ENCODE measurements around the gene CDC42BPA. TPM values are rescaled to one million over a fixed set of nuclear protein-coding genes. Genes with fewer than 3 reads are reported as not detected.
A peak's percentile ranks its signal among the peaks of the same experiment; 100 is the strongest.

Gene CDC42BPA
- total RNA-seq, 2 donors from 2014 or later: 30.0 to 34.3 TPM

DNA sequence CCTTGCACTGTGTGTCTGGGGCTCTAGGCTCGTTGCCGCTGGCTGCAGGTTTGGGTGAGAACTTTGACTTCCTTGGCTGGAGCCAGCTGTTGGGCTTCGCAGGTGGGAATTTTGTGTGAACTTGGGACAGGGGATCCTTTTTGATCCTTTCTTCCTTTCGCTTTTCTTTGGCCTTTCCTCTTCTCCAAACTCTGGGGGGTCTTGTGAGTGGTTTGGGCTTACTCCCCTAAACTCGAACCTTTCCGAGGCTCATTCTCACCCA lies 377.6 kb downstream of the CDC42BPA start:
- no peak for DNase-seq
- 73 to 80% methylated on average over 5 to 6 of the region's 6 CpGs for WGBS, 2 experiments (ENCODE audit: insufficient coverage in 1 of 2, insufficient read length in 1 of 2)
- H3K4me1 ChIP-seq (ENCODE audit: control insufficient read depth, insufficient read depth, low read length): peaks cover 5% of the 10 kb centered on the region
- H3K4me1 Mint-ChIP-seq: peaks cover 22% of the 10 kb centered on the region
- H3K27me3 Mint-ChIP-seq (ENCODE audit: insufficient read depth): peaks cover 44% of the 10 kb centered on the region
- no peaks in the 10 kb centered on the region for H3K36me3 Mint-ChIP-seq (ENCODE audit: low read depth)
- no peaks in the 10 kb centered on the region for H3K36me3 ChIP-seq (ENCODE audit: control insufficient read depth, insufficient read depth, low read length)
- TF ChIP-seq CTCF (conservative IDR thresholded peaks at IDR 0.05): no peak
- no peak overlapping the region for H3K9ac ChIP-seq (ENCODE audit: extremely low read depth, low read length, poor library complexity, severe bottlenecking)
- H3K27ac ChIP-seq (ENCODE audit: low read depth, low read length): no peak overlapping the region
- H3K4me3 Mint-ChIP-seq: peak overlapping the region; percentile 63
- peaks cover 2% of the 10 kb centered on the region for H3K9me3 Mint-ChIP-seq
- no peaks in the 10 kb centered on the region for H3K9me3 ChIP-seq (ENCODE audit: control insufficient read depth, low read length)
- peaks cover 42% of the 10 kb centered on the region for H3K27me3 ChIP-seq (ENCODE audit: control insufficient read depth, insufficient read depth, low read length, poor library complexity, severe bottlenecking)
- H3K4me3 ChIP-seq (ENCODE audit: low read length): peak overlapping the region; percentile 76
- no peak overlapping the region for H3K27ac Mint-ChIP-seq

- H3K4me3 Mint-ChIP-seq: peak within 1 kb of the TSS; percentile 63
- peaks cover 2% of the 10 kb centered on the region for H3K9me3 Mint-ChIP-seq
- 2% methylated on average over 31 to 73 of the region's 73 CpGs for WGBS, 2 experiments (ENCODE audit: insufficient coverage in 1 of 2, insufficient read length in 1 of 2)
- Histone ChIP-seq H3K4me3 (ENCODE audit: low read length) (peak within 1 kb of the TSS; percentile 87), H3K36me3 (ENCODE audit: control insufficient read depth, insufficient read depth, low read length) (no peaks in the 10 kb centered on the region), H3K4me1 (ENCODE audit: control insufficient read depth, insufficient read depth, low read length) (peaks cover 5% of the 10 kb centered on the region), H3K27ac (ENCODE audit: low read depth, low read length) (peak within 1 kb of the TSS; percentile 95), H3K27me3 (ENCODE audit: control insufficient read depth, insufficient read depth, low read length, poor library complexity, severe bottlenecking) (peaks cover 42% of the 10 kb centered on the region), H3K9me3 (ENCODE audit: control insufficient read depth, low read length) (peaks cover 3% of the 10 kb centered on the region), H3K9ac (ENCODE audit: extremely low read depth, low read length, poor library complexity, severe bottlenecking) (peak within 1 kb of the TSS; percentile 64)
- DNase-seq: peak; percentile 100
- no peaks in the 10 kb centered on the region for H3K36me3 Mint-ChIP-seq (ENCODE audit: low read depth)
- no peak for TF ChIP-seq CTCF (conservative IDR thresholded peaks at IDR 0.05)
- H3K4me1 Mint-ChIP-seq: peaks cover 17% of the 10 kb centered on the region
- peak within 1 kb of the TSS; percentile 91 for H3K27ac Mint-ChIP-seq
- H3K27me3 Mint-ChIP-seq (ENCODE audit: insufficient read depth): peaks cover 44% of the 10 kb centered on the region
Observed at GRCh38 chr1:226940029-226940805, 378.1 kb downstream of the CDC42BPA start, which contains the start of gene COQ8A. COQ8A (plus strand) TSS chr1:226940294; CDS start chr1:226961386, 21,092 bp downstream.

Other genes starting within 250 kb of the CDC42BPA start
- 10 to 100 TPM; 23.1 to 24.3 TPM for gene ZNF678, start 245.1 kb upstream of the CDC42BPA start, total RNA-seq